Activated CD4-positive, alpha-beta T cell treated with anti-CD3 and anti-CD28 coated beads for 36 hours (primary cell): Measurements from ENCODE around the gene CEACAM5. TPM values are rescaled to one million over a fixed set of nuclear protein-coding genes. Genes with fewer than 3 reads are reported as not detected.

Experiments used
- ATAC-seq: fragments of 200-7000 bp; cut with Tn5 transposase; one replicate; pipeline ENCODE4 v1.10.0; 2021; ENCODE audit warnings: mild to moderate bottlenecking, moderate library complexity
- CTCF ChIA-PET: fragments of 350-600 bp; sonication (Branson Sonifier 250); formaldehyde crosslinking; loops from one replicate; lab custom pipeline; 2021; ENCODE audit warnings: antibody characterized with exemption; lab: Charles Lee
- POLR2A ChIA-PET: fragments of 350-600 bp; sonication (Branson Sonifier 250); formaldehyde crosslinking; loops from one replicate; lab custom pipeline; 2021; ENCODE audit warnings: antibody characterized with exemption, inconsistent platforms; lab: Charles Lee
- DNase-seq: peaks from one replicate; pipeline ENCODE4 v3.0.0-alpha.2; 2020
- H3K27ac Mint-ChIP-seq: one replicate; pipeline ENCODE4 v1.8.0; 2021; ENCODE audit warnings: mixed read lengths
- H3K27me3 Mint-ChIP-seq: one replicate; pipeline ENCODE4 v1.8.0; 2021; ENCODE audit warnings: mixed read lengths
- H3K36me3 Mint-ChIP-seq: one replicate; pipeline ENCODE4 v1.8.0; 2021; ENCODE audit warnings: low read depth, mixed read lengths
- H3K4me1 Mint-ChIP-seq: one replicate; pipeline ENCODE4 v1.8.0; 2021; ENCODE audit warnings: mixed read lengths
- H3K4me3 Mint-ChIP-seq: one replicate; pipeline ENCODE4 v1.8.0; 2021; ENCODE audit warnings: mild to moderate bottlenecking, moderate library complexity, mixed read lengths
- H3K9me3 Mint-ChIP-seq: one replicate; pipeline ENCODE4 v1.8.0; 2021; ENCODE audit warnings: low read depth, mixed read lengths
- intact Hi-C, 2 experiments: fragments of 100-400 bp; cut with DNase I in 1 of 2; cut with micrococcal nuclease in 1 of 2; formaldehyde crosslinking; loops; one replicate each; pipeline versions ENCODE4 v1.14.2 to v1.15.1; 2022 to 2024; cut with DNase I, micrococcal nuclease
- total RNA-seq, 2 experiments: library from RNA; stranded (reverse); gene quantifications; one replicate each; pipeline ENCODE4 v1.2.3, GENCODE V29; 2021

Gene CEACAM5
- total RNA-seq: not detected

DNA sequence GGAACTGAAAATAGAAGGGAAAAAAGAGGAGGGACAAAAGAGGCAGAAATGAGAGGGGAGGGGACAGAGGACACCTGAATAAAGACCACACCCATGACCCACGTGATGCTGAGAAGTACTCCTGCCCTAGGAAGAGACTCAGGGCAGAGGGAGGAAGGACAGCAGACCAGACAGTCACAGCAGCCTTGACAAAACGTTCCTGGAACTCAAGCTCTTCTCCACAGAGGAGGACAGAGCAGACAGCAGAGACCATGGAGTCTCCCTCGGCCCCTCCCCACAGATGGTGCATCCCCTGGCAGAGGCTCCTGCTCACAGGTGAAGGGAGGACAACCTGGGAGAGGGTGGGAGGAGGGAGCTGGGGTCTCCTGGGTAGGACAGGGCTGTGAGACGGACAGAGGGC is at the start of gene CEACAM5:
Gene CEACAM5 (plus strand): TSS at position 146 of the 400 bp plus-strand sequence. CDS start 106 bp downstream, at position 252.
- no peak within 1 kb of the TSS for H3K27ac Mint-ChIP-seq
- CTCF ChIA-PET: no interaction called here

DNA sequence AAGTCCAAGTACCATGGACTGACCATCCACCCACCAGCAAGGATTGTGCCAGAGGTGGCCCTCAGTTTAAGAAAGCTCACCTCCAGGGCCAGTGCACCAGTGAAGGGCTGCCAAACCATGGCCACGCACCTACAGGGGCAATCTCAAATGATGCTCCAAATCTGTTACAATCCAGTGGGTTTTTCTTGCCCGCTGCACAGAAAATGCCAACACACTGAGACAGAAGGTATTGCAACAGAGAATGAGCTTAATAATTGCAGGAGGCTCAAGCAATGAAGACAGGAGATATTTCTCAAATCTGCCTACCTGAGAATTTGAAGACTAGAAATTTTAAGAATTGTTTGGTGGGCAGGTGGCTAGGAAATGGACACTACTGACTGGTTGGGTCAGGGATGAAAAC is 42.4 kb upstream of the CEACAM5 start:
- ATAC-seq: no peak
- intact Hi-C loops: no loop called here
- H3K27me3 Mint-ChIP-seq: peaks cover 25% of the 10 kb centered on the region

More for the DNA sequence above, at the start of gene CEACAM5:
- ATAC-seq: no peak
- Mint-ChIP-seq H3K9me3 (no peaks in the 10 kb centered on the region), H3K27me3 (peaks cover 28% of the 10 kb centered on the region), H3K4me3 (no peak within 1 kb of the TSS), H3K4me1 (peaks cover 3% of the 10 kb centered on the region), H3K36me3 (no peaks in the 10 kb centered on the region)
- intact Hi-C loops: loop anchor here in 1 of 2 experiments (5.0 kb wide), 1 partner anchor 66 kb away; no protein-coding TSS in a partner anchor
- DNase-seq: no peak
- POLR2A ChIA-PET: no interaction called here

DNA sequence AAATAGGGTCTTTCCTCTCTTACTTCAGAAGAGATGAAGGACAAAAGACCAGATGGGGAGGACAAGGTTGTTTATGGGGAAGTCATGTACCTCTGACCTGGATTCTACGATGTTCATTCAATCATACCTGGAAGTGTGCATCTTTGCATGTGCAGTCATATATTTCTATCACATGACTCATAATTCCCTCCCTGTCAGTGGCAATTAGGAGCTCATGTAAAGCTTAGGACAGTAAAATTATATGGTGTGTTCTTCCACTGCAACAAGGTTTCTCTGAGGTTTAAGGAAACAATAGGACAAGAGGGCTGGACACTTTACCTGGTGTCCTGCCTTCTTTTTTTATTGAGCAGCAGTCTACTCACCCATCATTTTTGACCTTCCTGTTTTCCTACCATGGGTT is 40.1 kb upstream of the CEACAM5 start:
- Mint-ChIP-seq H3K4me3 (no peak overlapping the region), H3K36me3 (no peaks in the 10 kb centered on the region), H3K27me3 (peaks cover 34% of the 10 kb centered on the region), H3K4me1 (no peaks in the 10 kb centered on the region), H3K9me3 (peaks cover 18% of the 10 kb centered on the region), H3K27ac (no peak overlapping the region)
- no peak for DNase-seq
- CTCF ChIA-PET: interaction anchor here (0.8 to 1.8 kb wide), 3 partner anchors 23 to 93 kb away, joined by 4 to 5 read pairs (median 4); no protein-coding TSS in a partner anchor
- ATAC-seq: no peak
- POLR2A ChIA-PET: no interaction called here
- intact Hi-C loops: no loop called here

More for the DNA sequence above, 42.4 kb upstream of the CEACAM5 start:
- Mint-ChIP-seq H3K27ac (no peak overlapping the region), H3K4me3 (no peak overlapping the region), H3K9me3 (peaks cover 18% of the 10 kb centered on the region), H3K4me1 (no peaks in the 10 kb centered on the region), H3K36me3 (no peaks in the 10 kb centered on the region)
- ChIA-PET POLR2A (interaction anchor here (0.7 kb wide), 1 partner anchor 172 kb away, joined by 6 read pairs; no protein-coding TSS in a partner anchor), CTCF (interaction anchor here (1.0 kb wide), 1 partner anchor 24 kb away, joined by 4 read pairs; no protein-coding TSS in a partner anchor)
- DNase-seq: no peak

DNA sequence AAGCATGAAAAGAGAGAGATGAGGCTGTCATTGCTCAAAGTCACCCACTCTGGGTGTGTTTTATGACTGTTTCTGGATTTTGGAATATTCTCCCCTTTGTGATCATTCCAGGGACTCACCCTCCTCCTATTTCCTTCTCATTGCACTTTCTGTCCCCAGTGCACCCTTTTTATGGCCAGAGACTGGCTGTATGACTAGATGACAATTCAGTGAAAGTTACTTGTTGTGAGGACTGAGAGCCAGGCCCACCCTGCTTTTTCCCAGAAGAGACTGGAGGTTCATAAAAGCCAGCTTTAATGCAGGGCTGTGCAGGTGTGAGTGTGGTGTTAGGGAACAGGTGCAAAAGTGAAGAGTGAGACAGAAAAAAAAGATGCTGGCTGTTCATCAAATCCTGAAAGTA is 37.7 kb upstream of the CEACAM5 start:
- intact Hi-C loops: no loop called here
- Mint-ChIP-seq H3K27me3 (peaks cover 35% of the 10 kb centered on the region), H3K27ac (no peak overlapping the region), H3K9me3 (peaks cover 6% of the 10 kb centered on the region), H3K4me1 (no peaks in the 10 kb centered on the region), H3K36me3 (no peaks in the 10 kb centered on the region), H3K4me3 (no peak overlapping the region)
- DNase-seq (no peak), ATAC-seq (no peak)
- ChIA-PET POLR2A (interaction anchor here (0.6 kb wide), 1 partner anchor 17 kb away, joined by 5 read pairs; no protein-coding TSS in a partner anchor), CTCF (interaction anchor here (0.7 to 1.4 kb wide), 4 partner anchors 15 to 83 kb away, joined by 3 read pairs; no protein-coding TSS in a partner anchor)

DNA sequence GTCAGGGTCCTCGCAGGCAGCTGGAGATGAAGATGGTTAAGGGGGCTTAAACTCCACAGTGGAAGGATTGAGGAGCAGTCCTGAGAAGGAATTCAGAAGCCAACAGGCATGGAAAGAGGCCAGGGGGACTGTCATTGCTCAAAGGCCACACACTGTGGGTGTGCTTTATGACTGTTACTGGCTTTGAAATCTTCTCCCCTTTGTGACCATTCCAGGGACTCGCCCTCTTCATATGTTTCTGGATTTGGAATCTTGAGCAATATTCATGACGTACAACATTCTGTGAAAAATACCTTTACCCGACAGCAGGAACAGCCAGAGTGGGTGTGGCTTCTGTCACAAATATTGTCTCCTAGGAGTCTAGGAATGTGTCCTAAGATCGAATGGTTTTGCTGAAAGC is 36.9 kb upstream of the CEACAM5 start:
- ChIA-PET POLR2A (no interaction called here), CTCF (interaction anchor here (0.7 to 1.4 kb wide), 3 partner anchors 16 to 82 kb away, joined by 3 read pairs; no protein-coding TSS in a partner anchor)
- Mint-ChIP-seq H3K9me3 (peaks cover 1% of the 10 kb centered on the region), H3K36me3 (no peaks in the 10 kb centered on the region), H3K4me1 (no peaks in the 10 kb centered on the region), H3K27me3 (peaks cover 38% of the 10 kb centered on the region), H3K27ac (no peak overlapping the region), H3K4me3 (no peak overlapping the region)
- DNase-seq (no peak), ATAC-seq (no peak)
- intact Hi-C loops: no loop called here

DNA sequence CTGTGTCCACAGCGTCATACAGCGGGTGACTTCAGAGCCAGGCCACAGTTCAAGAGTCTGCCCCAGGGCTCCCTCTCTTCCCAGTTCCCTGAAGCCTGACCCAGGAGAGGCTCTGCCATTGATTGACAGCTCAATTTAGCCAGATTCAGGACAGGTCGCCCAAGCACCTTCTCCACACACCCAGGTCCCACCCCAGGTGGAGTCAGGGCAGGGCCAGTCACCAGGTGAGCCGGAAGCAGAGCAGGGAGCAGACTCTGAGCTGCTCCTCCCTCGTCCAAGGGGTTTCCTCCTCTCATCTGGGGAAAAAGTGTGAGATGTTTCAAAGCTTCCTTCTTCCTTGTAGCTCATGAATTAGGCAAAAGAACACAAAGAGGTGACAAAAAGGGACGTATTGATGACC is 26.0 kb upstream of the CEACAM5 start:
- peaks cover 25% of the 10 kb centered on the region for H3K27me3 Mint-ChIP-seq
- CTCF ChIA-PET: interaction anchor here (1.0 to 1.4 kb wide), 4 partner anchors 9 to 41 kb away, joined by 4 to 6 read pairs (median 4); no protein-coding TSS in a partner anchor

DNA sequence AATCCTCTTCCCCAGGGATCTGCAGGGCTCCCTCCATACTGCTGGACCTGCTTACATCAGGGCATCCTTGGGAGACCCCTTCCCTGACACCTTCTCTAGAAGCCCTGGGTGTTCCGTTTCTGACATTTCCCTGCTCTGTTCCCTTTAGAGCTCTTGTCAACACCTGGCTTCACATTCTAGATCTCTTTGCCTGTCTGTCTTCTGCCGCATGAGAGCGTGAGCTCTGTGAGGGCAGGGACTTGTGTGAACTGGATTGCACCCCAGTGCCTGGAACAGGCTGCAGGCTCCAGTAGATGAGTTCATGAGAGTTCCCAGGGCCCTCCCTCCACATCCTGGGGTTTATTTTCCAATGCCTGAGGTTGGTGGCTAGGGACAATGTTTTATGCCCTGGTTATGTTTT is 21.0 kb upstream of the CEACAM5 start:
- no peak for ATAC-seq
- Mint-ChIP-seq H3K36me3 (no peaks in the 10 kb centered on the region), H3K9me3 (no peaks in the 10 kb centered on the region), H3K4me1 (no peaks in the 10 kb centered on the region), H3K27ac (no peak overlapping the region), H3K27me3 (peaks cover 20% of the 10 kb centered on the region), H3K4me3 (no peak overlapping the region)
- ChIA-PET CTCF (interaction anchor here (1.6 to 6.7 kb wide), 2 partner anchors 36 to 47 kb away, joined by 4 to 74 read pairs; no protein-coding TSS in a partner anchor), POLR2A (no interaction called here)
- intact Hi-C loops: no loop called here
- DNase-seq: no peak

More for the DNA sequence above, 26.0 kb upstream of the CEACAM5 start:
- Mint-ChIP-seq H3K36me3 (no peaks in the 10 kb centered on the region), H3K9me3 (no peaks in the 10 kb centered on the region), H3K4me3 (no peak overlapping the region), H3K4me1 (no peaks in the 10 kb centered on the region), H3K27ac (no peak overlapping the region)
- no peak for DNase-seq
- POLR2A ChIA-PET: no interaction called here
- intact Hi-C loops: no loop called here
- no peak for ATAC-seq

DNA sequence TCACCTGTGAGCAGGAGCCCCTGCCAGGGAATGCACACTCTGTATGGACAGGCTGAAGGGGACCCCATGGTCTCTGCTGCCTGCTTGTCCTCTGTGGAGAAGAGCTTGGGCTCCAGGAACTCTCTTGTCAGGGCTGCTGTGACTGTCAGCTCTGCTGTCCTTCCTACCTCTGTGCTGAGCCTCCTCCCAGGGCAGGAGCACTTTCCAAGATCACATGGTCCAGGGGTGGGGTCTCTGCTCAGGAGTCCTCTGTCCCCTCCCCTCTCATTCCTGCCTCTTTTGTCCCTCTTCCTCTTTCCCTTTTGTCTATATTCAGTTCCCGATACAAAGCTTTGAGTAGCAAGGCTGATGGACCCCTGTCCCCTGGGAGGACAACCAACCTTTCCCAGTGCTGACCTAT is 20.3 kb upstream of the CEACAM5 start, which contains the start of gene CEACAM7:
Gene CEACAM7 (minus strand): TSS at position 173 of the 400 bp plus-strand sequence. CDS start 105 bp downstream, at position 68.
- Mint-ChIP-seq H3K4me3 (no peak within 1 kb of the TSS), H3K4me1 (no peaks in the 10 kb centered on the region), H3K9me3 (peaks cover 5% of the 10 kb centered on the region), H3K27ac (no peak within 1 kb of the TSS), H3K27me3 (peaks cover 20% of the 10 kb centered on the region), H3K36me3 (no peaks in the 10 kb centered on the region)
- DNase-seq (no peak), ATAC-seq (no peak)
- intact Hi-C loops: no loop called here
- CTCF ChIA-PET: interaction anchor here (1.0 to 6.7 kb wide), 5 partner anchors 19 to 105 kb away, joined by 3 to 74 read pairs (median 4); no protein-coding TSS in a partner anchor
- POLR2A ChIA-PET: interaction anchor here (0.6 kb wide), 1 partner anchor 319 kb away, joined by 4 read pairs; no protein-coding TSS in a partner anchor

DNA sequence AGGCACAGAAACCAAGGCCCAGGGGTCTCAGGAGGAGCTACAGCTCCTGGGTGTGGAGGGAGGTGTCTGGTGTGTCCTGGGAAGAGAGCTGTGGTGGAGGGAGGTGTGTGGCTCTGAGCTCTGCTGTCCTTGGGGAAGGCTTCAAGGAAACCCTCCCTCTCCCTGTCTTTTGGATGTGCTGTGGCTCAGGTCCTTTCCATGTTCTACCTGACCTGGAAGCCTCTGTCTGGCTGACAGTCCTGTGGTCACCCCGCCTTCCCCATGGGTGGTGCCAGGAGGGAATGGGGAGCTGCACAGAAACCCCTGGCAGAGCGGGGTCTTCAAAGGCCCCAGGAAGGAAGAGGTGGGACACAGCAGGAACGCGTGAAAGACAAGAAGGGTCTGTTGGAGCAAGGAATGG is 19.7 kb upstream of the CEACAM5 start:
- H3K4me3 Mint-ChIP-seq: no peak overlapping the region
- H3K27ac Mint-ChIP-seq: no peak overlapping the region
- no peak for ATAC-seq
- ChIA-PET POLR2A (interaction anchor here (0.6 kb wide), 2 partner anchors 240 to 318 kb away, joined by 4 read pairs; no protein-coding TSS in a partner anchor), CTCF (interaction anchor here (1.0 to 6.7 kb wide), 4 partner anchors 18 to 105 kb away, joined by 3 to 74 read pairs (median 4); no protein-coding TSS in a partner anchor)
- no peaks in the 10 kb centered on the region for H3K4me1 Mint-ChIP-seq
- intact Hi-C loops: no loop called here
- DNase-seq: no peak
- H3K9me3 Mint-ChIP-seq: peaks cover 5% of the 10 kb centered on the region
- peaks cover 19% of the 10 kb centered on the region for H3K27me3 Mint-ChIP-seq
- H3K36me3 Mint-ChIP-seq: no peaks in the 10 kb centered on the region

DNA sequence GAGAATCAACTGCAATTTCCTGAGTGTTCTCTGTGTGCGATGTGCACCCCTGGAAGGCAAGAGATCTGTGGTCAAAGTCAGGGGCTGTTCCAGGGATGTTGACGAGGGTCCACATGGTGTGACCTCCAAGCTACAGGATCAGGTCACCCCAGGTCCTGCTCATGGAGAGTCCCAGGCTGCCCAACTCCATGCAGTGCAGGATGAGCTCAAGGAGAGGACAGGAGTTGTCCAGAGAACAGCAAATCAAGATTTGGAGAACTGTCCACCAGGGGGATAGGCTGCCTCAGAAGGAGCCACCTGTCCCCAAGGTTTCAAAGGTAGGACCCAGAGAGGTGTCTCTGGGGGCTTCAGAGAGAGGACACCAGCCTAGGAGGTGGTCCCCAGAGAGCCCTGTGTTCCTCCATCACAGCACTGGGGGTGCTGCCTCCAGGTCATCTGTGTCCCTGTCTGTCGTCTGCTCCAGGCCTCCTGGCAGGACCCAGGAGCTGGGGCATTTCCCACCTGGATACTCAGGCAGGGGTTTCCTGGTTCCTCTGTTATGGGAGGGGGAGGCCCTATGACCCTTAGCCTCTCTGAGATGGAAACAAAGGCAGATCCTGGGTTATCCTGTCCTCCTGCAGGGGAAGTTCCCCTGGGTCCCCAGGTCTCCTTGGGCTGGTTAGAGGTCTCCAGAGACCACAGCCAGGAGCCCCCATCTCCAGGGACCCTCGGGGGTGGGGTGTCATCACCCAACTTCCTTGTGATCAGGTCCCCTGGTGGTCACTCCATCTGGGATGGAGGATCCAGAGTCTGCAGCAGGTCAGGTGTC is 18.2 kb upstream of the CEACAM5 start:
- Mint-ChIP-seq H3K4me3 (no peak overlapping the region), H3K4me1 (no peaks in the 10 kb centered on the region), H3K27ac (no peak overlapping the region), H3K27me3 (peaks cover 17% of the 10 kb centered on the region), H3K36me3 (no peaks in the 10 kb centered on the region), H3K9me3 (peaks cover 5% of the 10 kb centered on the region)
- DNase-seq (no peak), ATAC-seq (no peak)
- ChIA-PET CTCF (interaction anchor here (6.7 kb wide), 1 partner anchor 50 kb away, joined by 74 read pairs; no protein-coding TSS in a partner anchor), POLR2A (interaction anchor here (0.6 kb wide), 1 partner anchor 297 kb away, joined by 3 read pairs; no protein-coding TSS in a partner anchor)
- intact Hi-C loops: loop anchor here (5.0 kb wide), 1 partner anchor 48 kb away; no protein-coding TSS in a partner anchor

DNA sequence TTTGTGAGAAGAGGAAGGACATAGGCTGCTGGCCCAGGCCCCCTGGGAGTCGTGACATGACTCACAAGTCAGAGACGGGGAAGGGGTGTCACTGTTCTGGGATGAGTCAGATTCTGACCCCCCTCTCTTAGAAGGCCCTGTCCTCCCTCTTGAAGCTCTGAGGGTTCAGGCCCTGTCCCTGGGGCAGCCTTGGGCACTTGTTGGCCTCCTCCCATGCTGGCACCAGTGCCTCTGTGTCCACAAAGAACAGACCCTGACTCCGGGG is 17.7 kb upstream of the CEACAM5 start:
- no peak for DNase-seq
- H3K27me3 Mint-ChIP-seq: peaks cover 17% of the 10 kb centered on the region
- no peak overlapping the region for H3K27ac Mint-ChIP-seq
- H3K36me3 Mint-ChIP-seq: no peaks in the 10 kb centered on the region
- peaks cover 5% of the 10 kb centered on the region for H3K9me3 Mint-ChIP-seq
- POLR2A ChIA-PET: no interaction called here
- intact Hi-C loops: loop anchor here (5.0 kb wide), 1 partner anchor 48 kb away; no protein-coding TSS in a partner anchor
- no peak for ATAC-seq
- H3K4me1 Mint-ChIP-seq: no peaks in the 10 kb centered on the region
- CTCF ChIA-PET: interaction anchor here (0.7 to 6.7 kb wide), 9 partner anchors 8 to 338 kb away, joined by 3 to 74 read pairs (median 4); no protein-coding TSS in a partner anchor
- H3K4me3 Mint-ChIP-seq: no peak overlapping the region
